Neural cell (in vitro differentiated cells): Measurements from ENCODE around the gene ETV6. TPM values are rescaled to one million over a fixed set of nuclear protein-coding genes. Genes with fewer than 3 reads are reported as not detected.

ENCODE experiments used
- H2AFZ ChIP-seq: fragments of 200-600, 300-800 bp; sonication (generic), shearing (Covaris generic); 2 replicates; pipeline ENCODE4 v1.6.0; 2014; ENCODE audit warnings: low read depth, mild to moderate bottlenecking, antibody characterized with exemption, low read length, moderate library complexity
- H3F3A ChIP-seq: fragments of 200-600 bp; shearing (Covaris generic); 2 replicates; pipeline ENCODE4 v1.6.1; 2016; ENCODE audit warnings: mild to moderate bottlenecking, moderate library complexity, mixed read lengths, antibody characterized with exemption, low read length; ENCODE audit not compliant: insufficient read depth, poor library complexity, severe bottlenecking
- H3K27ac ChIP-seq: fragments of 200-600, 300-800 bp; sonication (generic), shearing (Covaris generic); 2 replicates; pipeline ENCODE4 v1.5.1; 2014; ENCODE audit warnings: mild to moderate bottlenecking, low read length, moderate library complexity
- H3K27me3 ChIP-seq: fragments of 300-800, 200-600 bp; sonication (generic), shearing (Covaris generic); 2 replicates; pipeline ENCODE4 v1.6.0; 2014; ENCODE audit warnings: mild to moderate bottlenecking, low read depth, low read length, moderate library complexity; ENCODE audit not compliant: insufficient read depth
- H3K36me3 ChIP-seq: fragments of 300-800, 200-600 bp; sonication (generic), shearing (Covaris generic); 2 replicates; pipeline ENCODE4 v1.5.1; 2014; ENCODE audit warnings: mild to moderate bottlenecking, antibody characterized with exemption, low read length, moderate library complexity; ENCODE audit not compliant: insufficient read depth
- H3K4me2 ChIP-seq: fragments of 300-800, 200-600 bp; sonication (generic), shearing (Covaris generic); 2 replicates; pipeline ENCODE4 v1.6.0; 2014; ENCODE audit warnings: mild to moderate bottlenecking, low read length
- H3K4me3 ChIP-seq: fragments of 300-800, 200-600 bp; sonication (generic), shearing (Covaris generic); 2 replicates; pipeline ENCODE4 v1.5.1; 2014; ENCODE audit warnings: mild to moderate bottlenecking, low read length, moderate library complexity
- H3K79me2 ChIP-seq: fragments of 200-600 bp; shearing (Covaris generic); replicated peaks from 2 replicates; pipeline ENCODE4 v1.6.0; 2014; ENCODE audit warnings: mild to moderate bottlenecking, low read length, moderate library complexity; ENCODE audit not compliant: insufficient read depth
- H3K9ac ChIP-seq: fragments of 300-800, 200-600 bp; sonication (generic), shearing (Covaris generic); 2 replicates; pipeline ENCODE4 v1.6.1; 2016; ENCODE audit warnings: mild to moderate bottlenecking, low read length, mixed read lengths
- H3K9me2 ChIP-seq: fragments of 200-600 bp; shearing (Covaris generic); 2 replicates; pipeline ENCODE4 v1.6.1; 2016; ENCODE audit warnings: mild to moderate bottlenecking, low read length, mixed read lengths; ENCODE audit not compliant: insufficient read depth
- H3K9me3 ChIP-seq: fragments of 200-600, 300-800 bp; sonication (generic), shearing (Covaris generic); 2 replicates; pipeline ENCODE4 v1.6.1; 2016; ENCODE audit warnings: mild to moderate bottlenecking, mixed run types, low read length, moderate library complexity, mixed read lengths
- H4K20me1 ChIP-seq: fragments of 200-600 bp; shearing (Covaris generic); 2 replicates; pipeline ENCODE4 v1.6.1; 2016; ENCODE audit warnings: mild to moderate bottlenecking, mixed run types; ENCODE audit not compliant: insufficient read depth
- EP300 ChIP-seq: fragments of 450-650 bp; conservative IDR thresholded peaks from 2 replicates; pipeline ENCODE4 v1.6.1; 2014; ENCODE audit warnings: antibody characterized with exemption, mild to moderate bottlenecking, moderate library complexity; ENCODE audit not compliant: poor library complexity, severe bottlenecking
- EZH2 ChIP-seq: fragments of 200-600, 300-800 bp; shearing (Covaris generic), sonication (generic); IDR thresholded peaks from 2 replicates; pipeline ENCODE4 v1.6.1; 2014; ENCODE audit warnings: antibody characterized with exemption, low read length, borderline replicate concordance, mild to moderate bottlenecking; ENCODE audit not compliant: insufficient read depth, poor library complexity, severe bottlenecking
- MXI1 ChIP-seq: fragments of 450-650 bp; conservative IDR thresholded peaks from 2 replicates; pipeline ENCODE4 v1.6.1; 2014; ENCODE audit warnings: antibody characterized with exemption, mild to moderate bottlenecking; ENCODE audit not compliant: poor library complexity, severe bottlenecking
- POLR2AphosphoS5 ChIP-seq: IDR thresholded peaks from 2 replicates; pipeline ENCODE4 v1.6.1; 2012
- RAD21 ChIP-seq: fragments of 450-650 bp; conservative IDR thresholded peaks from 2 replicates; pipeline ENCODE4 v1.6.1; 2014; ENCODE audit warnings: antibody characterized with exemption, mild to moderate bottlenecking, moderate library complexity
- SMC3 ChIP-seq: fragments of 450-650 bp; conservative IDR thresholded peaks from 2 replicates; pipeline ENCODE4 v1.6.1; 2014; ENCODE audit warnings: antibody characterized with exemption, mild to moderate bottlenecking, moderate library complexity; ENCODE audit not compliant: poor library complexity
- TAF1 ChIP-seq: IDR thresholded peaks from 2 replicates; pipeline ENCODE4 v1.6.1; 2012; ENCODE audit warnings: low read depth
- polyA plus RNA-seq: library from polyadenylated mRNA; depleted of rRNA; stranded (reverse); fragments of >200 nt; gene quantifications from 2 replicates; pipeline ENCODE4 v1.2.3, GENCODE V29; 2014
- TF ChIP-seq, protein P1 (sequence below): IDR thresholded peaks from 2 replicates; pipeline ENCODE4 v1.6.1; 2012; ENCODE audit warnings: borderline replicate concordance
- TF ChIP-seq, protein P2 (sequence below): fragments of 450-650 bp; IDR thresholded peaks from 2 replicates; pipeline ENCODE4 v1.5.1; 2014; ENCODE audit warnings: antibody characterized with exemption, mild to moderate bottlenecking, moderate library complexity; ENCODE audit not compliant: poor library complexity, severe bottlenecking

The ETV6 gene
- polyA plus RNA-seq, 1 donor from 2014 or later, result 1.6 TPM

DNA sequence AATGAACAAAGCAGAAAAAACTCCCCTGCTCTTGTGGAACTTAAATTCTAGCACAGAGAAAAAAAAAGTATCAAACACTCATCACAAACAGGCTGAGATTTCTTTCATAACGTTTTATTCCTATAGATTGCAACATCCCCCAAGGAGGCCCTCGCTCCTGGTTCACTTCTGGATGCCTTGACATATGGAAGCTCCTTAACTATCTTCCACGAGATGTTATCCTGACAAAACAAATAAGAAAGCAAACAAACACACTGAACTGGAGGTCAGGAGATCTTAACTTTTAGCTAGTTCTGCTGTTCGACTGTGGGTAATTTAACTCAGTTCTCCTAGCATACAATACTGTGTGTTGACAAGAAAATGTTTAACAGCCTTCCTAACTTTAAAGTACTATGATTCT, 104.8 kb downstream of the ETV6 start:
- no peak overlapping the region for H2AFZ ChIP-seq
- H3K9me2 ChIP-seq, result no peaks in the 10 kb centered on the region
- TF ChIP-seq EZH2 (no peak), EP300 (no peak), SMC3 (no peak), POLR2AphosphoS5 (no peak), MXI1 (no peak), TAF1 (no peak), RAD21 (no peak)
- TF ChIP-seq, protein P1, sequence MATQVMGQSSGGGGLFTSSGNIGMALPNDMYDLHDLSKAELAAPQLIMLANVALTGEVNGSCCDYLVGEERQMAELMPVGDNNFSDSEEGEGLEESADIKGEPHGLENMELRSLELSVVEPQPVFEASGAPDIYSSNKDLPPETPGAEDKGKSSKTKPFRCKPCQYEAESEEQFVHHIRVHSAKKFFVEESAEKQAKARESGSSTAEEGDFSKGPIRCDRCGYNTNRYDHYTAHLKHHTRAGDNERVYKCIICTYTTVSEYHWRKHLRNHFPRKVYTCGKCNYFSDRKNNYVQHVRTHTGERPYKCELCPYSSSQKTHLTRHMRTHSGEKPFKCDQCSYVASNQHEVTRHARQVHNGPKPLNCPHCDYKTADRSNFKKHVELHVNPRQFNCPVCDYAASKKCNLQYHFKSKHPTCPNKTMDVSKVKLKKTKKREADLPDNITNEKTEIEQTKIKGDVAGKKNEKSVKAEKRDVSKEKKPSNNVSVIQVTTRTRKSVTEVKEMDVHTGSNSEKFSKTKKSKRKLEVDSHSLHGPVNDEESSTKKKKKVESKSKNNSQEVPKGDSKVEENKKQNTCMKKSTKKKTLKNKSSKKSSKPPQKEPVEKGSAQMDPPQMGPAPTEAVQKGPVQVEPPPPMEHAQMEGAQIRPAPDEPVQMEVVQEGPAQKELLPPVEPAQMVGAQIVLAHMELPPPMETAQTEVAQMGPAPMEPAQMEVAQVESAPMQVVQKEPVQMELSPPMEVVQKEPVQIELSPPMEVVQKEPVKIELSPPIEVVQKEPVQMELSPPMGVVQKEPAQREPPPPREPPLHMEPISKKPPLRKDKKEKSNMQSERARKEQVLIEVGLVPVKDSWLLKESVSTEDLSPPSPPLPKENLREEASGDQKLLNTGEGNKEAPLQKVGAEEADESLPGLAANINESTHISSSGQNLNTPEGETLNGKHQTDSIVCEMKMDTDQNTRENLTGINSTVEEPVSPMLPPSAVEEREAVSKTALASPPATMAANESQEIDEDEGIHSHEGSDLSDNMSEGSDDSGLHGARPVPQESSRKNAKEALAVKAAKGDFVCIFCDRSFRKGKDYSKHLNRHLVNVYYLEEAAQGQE, result no peak
- TF ChIP-seq, protein P2, sequence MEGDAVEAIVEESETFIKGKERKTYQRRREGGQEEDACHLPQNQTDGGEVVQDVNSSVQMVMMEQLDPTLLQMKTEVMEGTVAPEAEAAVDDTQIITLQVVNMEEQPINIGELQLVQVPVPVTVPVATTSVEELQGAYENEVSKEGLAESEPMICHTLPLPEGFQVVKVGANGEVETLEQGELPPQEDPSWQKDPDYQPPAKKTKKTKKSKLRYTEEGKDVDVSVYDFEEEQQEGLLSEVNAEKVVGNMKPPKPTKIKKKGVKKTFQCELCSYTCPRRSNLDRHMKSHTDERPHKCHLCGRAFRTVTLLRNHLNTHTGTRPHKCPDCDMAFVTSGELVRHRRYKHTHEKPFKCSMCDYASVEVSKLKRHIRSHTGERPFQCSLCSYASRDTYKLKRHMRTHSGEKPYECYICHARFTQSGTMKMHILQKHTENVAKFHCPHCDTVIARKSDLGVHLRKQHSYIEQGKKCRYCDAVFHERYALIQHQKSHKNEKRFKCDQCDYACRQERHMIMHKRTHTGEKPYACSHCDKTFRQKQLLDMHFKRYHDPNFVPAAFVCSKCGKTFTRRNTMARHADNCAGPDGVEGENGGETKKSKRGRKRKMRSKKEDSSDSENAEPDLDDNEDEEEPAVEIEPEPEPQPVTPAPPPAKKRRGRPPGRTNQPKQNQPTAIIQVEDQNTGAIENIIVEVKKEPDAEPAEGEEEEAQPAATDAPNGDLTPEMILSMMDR, result no peak
- no peak overlapping the region for H3K27ac ChIP-seq
- no peaks in the 10 kb centered on the region for H3K27me3 ChIP-seq
- no peaks in the 10 kb centered on the region for H3K36me3 ChIP-seq
- no peaks in the 10 kb centered on the region for H3F3A ChIP-seq
- no peaks in the 10 kb centered on the region for H3K9me3 ChIP-seq
- H4K20me1 ChIP-seq, result no peaks in the 10 kb centered on the region
- H3K4me2 ChIP-seq, result no peak overlapping the region
- H3K9ac ChIP-seq, result no peak overlapping the region
- H3K4me3 ChIP-seq, result no peak overlapping the region
- no peaks in the 10 kb centered on the region for H3K79me2 ChIP-seq

DNA sequence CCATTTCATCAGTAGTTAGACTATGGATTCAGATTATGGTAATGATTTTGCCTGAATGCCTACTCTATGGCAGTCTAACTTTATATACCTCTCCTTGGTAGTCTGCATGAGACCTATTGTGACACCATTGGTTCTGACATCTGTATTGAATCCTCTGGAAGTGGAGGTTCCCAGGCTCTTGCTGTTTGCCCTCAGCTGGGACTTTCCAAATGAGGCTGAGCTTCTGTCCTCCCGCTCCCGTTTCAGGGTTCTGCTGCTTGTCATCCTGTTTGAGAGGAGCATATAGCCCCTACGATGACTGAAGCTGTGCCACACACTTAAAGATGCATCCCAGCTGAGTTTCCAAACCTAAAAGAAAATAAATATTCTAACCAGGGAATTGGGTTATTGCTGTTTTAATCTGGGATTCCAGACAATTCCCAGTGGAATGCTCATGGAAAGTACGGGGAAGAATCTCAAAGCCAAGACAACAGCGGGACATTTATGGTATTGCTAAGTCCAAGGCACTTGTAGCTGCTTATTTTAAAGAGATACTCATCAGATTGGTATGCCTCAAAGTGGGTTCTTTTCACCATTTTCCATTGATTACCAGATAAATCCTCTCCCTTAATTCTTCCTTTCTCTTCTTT, 105.9 kb downstream of the ETV6 start:
- Histone ChIP-seq H4K20me1 (no peaks in the 10 kb centered on the region), H3K4me3 (no peak overlapping the region), H3K27me3 (no peaks in the 10 kb centered on the region), H3F3A (no peaks in the 10 kb centered on the region), H3K79me2 (no peaks in the 10 kb centered on the region), H3K9ac (no peak overlapping the region), H2AFZ (no peak overlapping the region), H3K36me3 (no peaks in the 10 kb centered on the region), H3K4me2 (no peak overlapping the region), H3K9me2 (no peaks in the 10 kb centered on the region), H3K27ac (no peak overlapping the region), H3K9me3 (no peaks in the 10 kb centered on the region)
- TF ChIP-seq, protein P1, result no peak
- TF ChIP-seq, protein P2, result no peak
- TF ChIP-seq TAF1, result no peak
- no peak for TF ChIP-seq SMC3
- TF ChIP-seq POLR2AphosphoS5, result no peak
- no peak for TF ChIP-seq RAD21
- no peak for TF ChIP-seq EP300
- TF ChIP-seq EZH2, result no peak
- TF ChIP-seq MXI1, result no peak
